ENCODE measurements around the gene ARHGEF33. TPM values are rescaled to one million over a fixed set of nuclear protein-coding genes. Genes with fewer than 3 reads are reported as not detected.

The ARHGEF33 gene
- total RNA-seq, 1 experiment from 2014 or later, result 0.30 TPM

DNA sequence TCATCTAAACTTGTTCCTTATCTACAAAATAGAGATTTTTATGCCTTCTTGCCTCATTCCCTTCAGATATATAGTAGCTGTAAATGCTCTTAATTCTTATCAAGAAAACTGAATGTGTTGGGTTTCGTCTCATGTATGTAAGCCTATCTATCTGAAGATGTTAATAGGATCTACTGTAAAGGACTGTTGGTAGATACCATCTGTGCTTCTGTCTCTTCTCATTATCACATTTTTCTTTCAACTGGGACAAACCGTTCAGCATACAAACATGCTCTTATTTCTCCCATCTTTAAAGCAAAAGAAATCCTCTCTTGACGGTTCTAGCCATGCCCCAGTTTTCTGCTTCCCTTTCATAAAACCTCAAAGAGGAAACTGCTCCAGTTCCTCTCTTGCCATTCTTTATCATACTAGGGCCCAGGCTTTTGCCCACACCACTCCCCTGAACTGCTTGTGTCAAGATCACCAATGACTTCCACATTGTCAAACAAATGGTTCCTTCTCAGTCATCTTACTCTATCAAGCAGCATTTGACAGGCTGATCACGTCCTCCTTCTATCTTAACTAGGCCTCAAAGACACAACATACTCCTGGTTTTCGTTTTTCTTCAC is 88.7 kb downstream of the ARHGEF33 start:
- CTCF ChIA-PET, result no interaction called here
- no TSS peak for BruUV-seq (replicated peaks)
- Histone ChIP-seq H3K4me3 (replicated peaks in 1 of 2; ENCODE audit: low read depth in 1 of 2, low read length in 2 of 2) (no peak overlapping the region), H3K9ac (ENCODE audit: low read length) (no peak overlapping the region), H3K4me1 (ENCODE audit: control insufficient read depth in 1 of 2, insufficient read depth in 2 of 2, low read length in 2 of 2) (no peaks in the 10 kb centered on the region), H3K36me3 (ENCODE audit: control insufficient read depth in 1 of 2, insufficient read depth in 2 of 2, low read length in 2 of 2) (no peaks in the 10 kb centered on the region), H3K4me2 (ENCODE audit: low read length) (no peak overlapping the region), H3K27me3 (ENCODE audit: insufficient read depth, low read length) (no peaks in the 10 kb centered on the region), H2AFZ (ENCODE audit: low read depth, low read length, poor library complexity, severe bottlenecking) (no peak overlapping the region), H3K9me3 (ENCODE audit: control insufficient read depth in 1 of 2, insufficient read depth in 1 of 2, low read depth in 1 of 2, low read length in 2 of 2) (no peaks in the 10 kb centered on the region), H3K9me2 (ENCODE audit: insufficient read depth) (no peaks in the 10 kb centered on the region), H3K79me2 (ENCODE audit: insufficient read depth, low read length) (no peaks in the 10 kb centered on the region), H3K27ac (ENCODE audit: low read depth, low read length) (no peak overlapping the region), H4K20me1 (ENCODE audit: insufficient read depth) (no peaks in the 10 kb centered on the region)
- no peak for DNase-seq (ENCODE audit: low read depth, low spot score)
- ATAC-seq, result no peak
- POLR2A ChIA-PET, result no interaction called here
- no peak for TF ChIP-seq RAD21 (IDR thresholded peaks at IDR 0.05; ENCODE audit: low read depth)
- TF ChIP-seq SP1 (IDR thresholded peaks at IDR 0.05; ENCODE audit: low read depth), result no peak
- intact Hi-C loops (cut with micrococcal nuclease), result no loop called here
- RAD21 ChIA-PET (ENCODE audit: low non-redundant PET in 1 of 2, low total read pairs in 2 of 2, uncharacterized antibody in 2 of 2, unreplicated experiment in 2 of 2), result no interaction called here

DNA sequence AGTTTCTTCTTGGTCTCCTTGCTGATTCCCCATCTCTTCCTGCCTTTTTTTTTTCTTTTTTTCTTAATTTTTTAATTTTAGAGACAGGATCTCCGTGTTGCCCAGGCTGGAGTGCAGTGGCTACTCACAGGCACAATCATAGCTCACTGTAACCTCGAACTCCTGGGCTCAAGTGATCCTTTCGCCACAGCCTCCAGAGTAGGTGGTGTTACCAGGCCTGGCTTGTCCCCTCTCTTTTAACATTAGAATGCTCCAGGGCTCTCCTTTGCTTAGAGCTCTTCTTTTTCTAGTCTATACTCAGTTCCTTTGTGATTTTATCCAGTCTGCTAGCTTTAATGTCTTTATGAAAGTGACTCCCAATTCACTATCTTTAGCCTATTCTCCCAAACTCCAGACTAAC is 89.2 kb downstream of the ARHGEF33 start:
- Histone ChIP-seq H3K9ac (ENCODE audit: low read length) (no peak overlapping the region), H4K20me1 (ENCODE audit: insufficient read depth) (no peaks in the 10 kb centered on the region), H3K4me1 (ENCODE audit: control insufficient read depth in 1 of 2, insufficient read depth in 2 of 2, low read length in 2 of 2) (no peaks in the 10 kb centered on the region), H3K27ac (ENCODE audit: low read depth, low read length) (no peak overlapping the region), H3K9me2 (ENCODE audit: insufficient read depth) (no peaks in the 10 kb centered on the region), H3K27me3 (ENCODE audit: insufficient read depth, low read length) (no peaks in the 10 kb centered on the region), H3K9me3 (ENCODE audit: control insufficient read depth in 1 of 2, insufficient read depth in 1 of 2, low read depth in 1 of 2, low read length in 2 of 2) (no peaks in the 10 kb centered on the region), H3K36me3 (ENCODE audit: control insufficient read depth in 1 of 2, insufficient read depth in 2 of 2, low read length in 2 of 2) (no peaks in the 10 kb centered on the region), H2AFZ (ENCODE audit: low read depth, low read length, poor library complexity, severe bottlenecking) (no peak overlapping the region), H3K4me2 (ENCODE audit: low read length) (no peak overlapping the region), H3K4me3 (replicated peaks in 1 of 2; ENCODE audit: low read depth in 1 of 2, low read length in 2 of 2) (no peak overlapping the region), H3K79me2 (ENCODE audit: insufficient read depth, low read length) (no peaks in the 10 kb centered on the region)
- DNase-seq (ENCODE audit: low read depth, low spot score), result no peak
- ATAC-seq, result no peak
- ChIA-PET CTCF (no interaction called here), RAD21 (ENCODE audit: low non-redundant PET in 1 of 2, low total read pairs in 2 of 2, uncharacterized antibody in 2 of 2, unreplicated experiment in 2 of 2) (no interaction called here), POLR2A (no interaction called here)
- intact Hi-C loops (cut with micrococcal nuclease), result no loop called here
- BruUV-seq (replicated peaks), result no TSS peak
- TF ChIP-seq EZH2phosphoT487 (IDR thresholded peaks at IDR 0.05; ENCODE audit: borderline replicate concordance) (no peak), POLR2A (IDR thresholded peaks at IDR 0.05; ENCODE audit: borderline replicate concordance, extremely low read depth, insufficient read depth, insufficient read length) (no peak)
- TF ChIP-seq, protein P1, sequence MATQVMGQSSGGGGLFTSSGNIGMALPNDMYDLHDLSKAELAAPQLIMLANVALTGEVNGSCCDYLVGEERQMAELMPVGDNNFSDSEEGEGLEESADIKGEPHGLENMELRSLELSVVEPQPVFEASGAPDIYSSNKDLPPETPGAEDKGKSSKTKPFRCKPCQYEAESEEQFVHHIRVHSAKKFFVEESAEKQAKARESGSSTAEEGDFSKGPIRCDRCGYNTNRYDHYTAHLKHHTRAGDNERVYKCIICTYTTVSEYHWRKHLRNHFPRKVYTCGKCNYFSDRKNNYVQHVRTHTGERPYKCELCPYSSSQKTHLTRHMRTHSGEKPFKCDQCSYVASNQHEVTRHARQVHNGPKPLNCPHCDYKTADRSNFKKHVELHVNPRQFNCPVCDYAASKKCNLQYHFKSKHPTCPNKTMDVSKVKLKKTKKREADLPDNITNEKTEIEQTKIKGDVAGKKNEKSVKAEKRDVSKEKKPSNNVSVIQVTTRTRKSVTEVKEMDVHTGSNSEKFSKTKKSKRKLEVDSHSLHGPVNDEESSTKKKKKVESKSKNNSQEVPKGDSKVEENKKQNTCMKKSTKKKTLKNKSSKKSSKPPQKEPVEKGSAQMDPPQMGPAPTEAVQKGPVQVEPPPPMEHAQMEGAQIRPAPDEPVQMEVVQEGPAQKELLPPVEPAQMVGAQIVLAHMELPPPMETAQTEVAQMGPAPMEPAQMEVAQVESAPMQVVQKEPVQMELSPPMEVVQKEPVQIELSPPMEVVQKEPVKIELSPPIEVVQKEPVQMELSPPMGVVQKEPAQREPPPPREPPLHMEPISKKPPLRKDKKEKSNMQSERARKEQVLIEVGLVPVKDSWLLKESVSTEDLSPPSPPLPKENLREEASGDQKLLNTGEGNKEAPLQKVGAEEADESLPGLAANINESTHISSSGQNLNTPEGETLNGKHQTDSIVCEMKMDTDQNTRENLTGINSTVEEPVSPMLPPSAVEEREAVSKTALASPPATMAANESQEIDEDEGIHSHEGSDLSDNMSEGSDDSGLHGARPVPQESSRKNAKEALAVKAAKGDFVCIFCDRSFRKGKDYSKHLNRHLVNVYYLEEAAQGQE (IDR thresholded peaks at IDR 0.05; ENCODE audit: low read depth), result no peak

All from HCT116 (cell line).